GM15510 (cell line): ENCODE results near the gene BRCA1.
A peak's percentile ranks its signal among the peaks of the same experiment; 100 is the strongest.

Source experiments
- POLR2A ChIP-seq: IDR thresholded peaks from 3 replicates; pipeline ENCODE4 v1.6.1; 2011; ENCODE audit warnings: borderline replicate concordance; ENCODE audit not compliant: insufficient read length; ENCODE audit errors: extremely low read depth

The BRCA1 gene

GRCh38 chr17:42997984-42998938, 126.9 kb downstream of the BRCA1 start, which contains the start of gene RPL27:
RPL27 (plus strand) TSS chr17:42998419; CDS start chr17:42998751, 332 bp downstream.
- TF ChIP-seq POLR2A: peak; percentile 86

GRCh38 chr17:42997390-42997983, 127.7 kb downstream of the BRCA1 start:
- TF ChIP-seq POLR2A: no peak
